ENCODE data around the gene CD93. TPM values are rescaled to one million over a fixed set of nuclear protein-coding genes. Genes with fewer than 3 reads are reported as not detected.

Gene CD93
- polyA plus RNA-seq, 1 donor = 66.7 TPM

DNA sequence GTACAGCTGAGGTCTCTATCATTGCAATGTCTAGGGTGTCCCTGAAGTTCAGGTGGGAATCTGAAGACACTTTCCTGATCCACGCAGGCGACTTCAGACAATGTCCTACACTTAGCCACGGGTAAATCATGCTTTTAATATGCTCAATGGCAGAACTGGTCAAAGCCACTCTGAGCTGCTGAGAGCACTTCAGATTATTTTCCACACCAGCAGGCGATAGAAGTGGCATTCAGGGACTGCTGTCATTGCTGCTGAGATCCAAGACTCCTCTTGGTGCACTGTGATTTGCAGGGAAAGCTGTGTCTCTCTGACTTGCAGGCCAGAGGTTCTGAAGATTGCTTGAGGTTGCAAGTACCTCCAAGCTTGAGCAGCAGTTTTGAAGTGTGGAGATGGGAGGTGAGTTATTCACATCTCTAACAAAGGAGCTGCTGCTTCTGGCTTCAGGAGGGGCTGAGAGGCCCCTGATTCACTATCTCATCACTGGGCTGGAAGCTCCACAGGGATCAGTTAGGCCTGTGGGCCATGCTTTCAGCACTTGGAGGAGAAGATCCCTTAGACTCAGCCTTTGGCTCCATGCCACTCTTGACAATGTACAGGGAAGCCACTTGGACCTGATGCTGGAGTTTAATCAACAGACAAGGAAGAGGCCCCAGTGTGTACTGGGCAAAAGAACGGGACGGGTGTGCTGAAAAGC lies 53.9 kb downstream of the CD93 start:
- no peak for DNase-seq

DNA sequence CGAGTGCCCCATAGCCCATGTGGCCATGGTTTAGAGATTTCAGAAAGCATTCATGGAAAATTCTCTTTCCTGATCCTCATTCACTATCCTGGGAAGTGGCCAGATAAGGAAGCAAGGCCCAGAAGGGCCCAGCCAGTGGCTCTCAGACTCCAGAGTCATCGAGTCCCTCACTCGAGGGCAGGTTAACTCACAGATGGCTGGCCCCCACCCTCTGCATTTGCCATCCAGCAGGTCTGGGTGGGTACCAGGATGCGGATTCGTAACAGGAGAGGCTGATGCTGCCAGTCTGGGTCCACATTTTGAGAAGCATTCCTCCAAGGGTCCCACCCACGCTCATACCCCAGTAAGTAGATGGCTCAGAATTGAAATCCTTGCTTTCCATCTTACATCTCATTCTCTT lies 54.8 kb downstream of the CD93 start:
- no peak for DNase-seq

Other genes with a start within 250 kb of the CD93 start
- gene SSTR4, start 51.0 kb downstream of the CD93 start, polyA plus RNA-seq (ENCODE audit: insufficient read length) = not detected
- gene THBD, start 36.7 kb downstream of the CD93 start, polyA plus RNA-seq (ENCODE audit: insufficient read length) = 9.9 TPM